ENCODE results near the gene EXOC3. TPM values are rescaled to one million over a fixed set of nuclear protein-coding genes. Genes with fewer than 3 reads are reported as not detected.
"Not testable (repeated sequence)": the region's sequence is repeated elsewhere in the genome, so short reads cannot be mapped to it uniquely, and the experiment has no call there.

EXOC3 gene
- polyA plus RNA-seq, 1 donor from 2014 or later: 27.7 TPM

- not testable (repeated sequence) for H3K27ac ChIP-seq (ENCODE audit: low read length); H3K27me3 ChIP-seq (ENCODE audit: insufficient read depth, low read depth, low read length); H3K9me3 ChIP-seq (ENCODE audit: low read length); H3K4me2 ChIP-seq (ENCODE audit: low read length); H3F3A ChIP-seq (ENCODE audit: insufficient read depth, low read length, poor library complexity, severe bottlenecking); H3K36me3 ChIP-seq (ENCODE audit: insufficient read depth, low read length); H4K20me1 ChIP-seq (ENCODE audit: insufficient read depth); H2AFZ ChIP-seq (ENCODE audit: low read depth, low read length); H3K9ac ChIP-seq (ENCODE audit: low read length); H3K79me2 ChIP-seq (replicated peaks; ENCODE audit: insufficient read depth, low read length); H3K9me2 ChIP-seq (ENCODE audit: insufficient read depth, low read length); H3K4me3 ChIP-seq (ENCODE audit: low read length)
These were observed 40.8 kb upstream of the EXOC3 start for GRCh38 chr5:402219-402614.

GRCh38 chr5:402615-403359, 40.2 kb upstream of the EXOC3 start:
- H3K27me3 ChIP-seq (ENCODE audit: insufficient read depth, low read depth, low read length): no peaks in the 10 kb centered on the region
- no peak for TF ChIP-seq MXI1 (conservative IDR thresholded peaks at IDR 0.05; ENCODE audit: poor library complexity, severe bottlenecking)
- TF ChIP-seq REST (IDR thresholded peaks at IDR 0.05; ENCODE audit: borderline replicate concordance): no peak
- TF ChIP-seq POLR2AphosphoS5 (IDR thresholded peaks at IDR 0.05): no peak
- no peak for TF ChIP-seq RAD21 (conservative IDR thresholded peaks at IDR 0.05)
- no peak for TF ChIP-seq SMC3 (conservative IDR thresholded peaks at IDR 0.05; ENCODE audit: poor library complexity)
- TF ChIP-seq TAF1 (IDR thresholded peaks at IDR 0.05; ENCODE audit: low read depth): no peak
- no peak for TF ChIP-seq EP300 (conservative IDR thresholded peaks at IDR 0.05; ENCODE audit: poor library complexity, severe bottlenecking)
- no peak for TF ChIP-seq EZH2 (IDR thresholded peaks at IDR 0.05; ENCODE audit: borderline replicate concordance, insufficient read depth, low read length, poor library complexity, severe bottlenecking)
- no peak for TF ChIP-seq CTCF (IDR thresholded peaks at IDR 0.05; ENCODE audit: poor library complexity, severe bottlenecking)
- no peaks in the 10 kb centered on the region for H3K79me2 ChIP-seq (replicated peaks; ENCODE audit: insufficient read depth, low read length)
- no peak overlapping the region for H3K9ac ChIP-seq (ENCODE audit: low read length)
- no peak overlapping the region for H3K4me3 ChIP-seq (ENCODE audit: low read length)
- no peaks in the 10 kb centered on the region for H3K9me2 ChIP-seq (ENCODE audit: insufficient read depth, low read length)
- H4K20me1 ChIP-seq (ENCODE audit: insufficient read depth): no peaks in the 10 kb centered on the region
- H3K4me2 ChIP-seq (ENCODE audit: low read length): no peak overlapping the region
- H3K9me3 ChIP-seq (ENCODE audit: low read length): no peaks in the 10 kb centered on the region
- no peaks in the 10 kb centered on the region for H3K36me3 ChIP-seq (ENCODE audit: insufficient read depth, low read length)
- H3F3A ChIP-seq (ENCODE audit: insufficient read depth, low read length, poor library complexity, severe bottlenecking): no peaks in the 10 kb centered on the region
- no peak overlapping the region for H3K27ac ChIP-seq (ENCODE audit: low read length)
- H2AFZ ChIP-seq (ENCODE audit: low read depth, low read length): no peak overlapping the region

Measured in neural cell (in vitro differentiated cells).